ENCODE results near the gene SPP2.

The SPP2 gene

GRCh38 chr2:234050455-234051135 lies at the start of gene SPP2:
TSS of gene SPP2 (plus strand) at chr2:234050702. CDS start at chr2:234050787, 85 bp downstream.
- DNase-seq (ENCODE audit: low spot score): no peak

GRCh38 chr2:234001380-234002160 lies 48.9 kb upstream of the SPP2 start:
- no peak for DNase-seq (ENCODE audit: low spot score)

- DNase-seq (ENCODE audit: low spot score): no peak
These were observed 48.2 kb upstream of the SPP2 start for GRCh38 chr2:234002281-234002680.

- DNase-seq (ENCODE audit: low spot score): no peak
These were observed 46.4 kb upstream of the SPP2 start for GRCh38 chr2:234003972-234004617.

GRCh38 chr2:234005126-234005525 lies 45.4 kb upstream of the SPP2 start:
- no peak for DNase-seq (ENCODE audit: low spot score)

GRCh38 chr2:234006501-234006900 lies 44.0 kb upstream of the SPP2 start:
- no peak for DNase-seq (ENCODE audit: low spot score)

- DNase-seq (ENCODE audit: low spot score): no peak
These were observed 36.1 kb upstream of the SPP2 start for GRCh38 chr2:234014427-234014826.

- no peak for DNase-seq (ENCODE audit: low spot score)
These were observed 34.6 kb upstream of the SPP2 start for GRCh38 chr2:234015861-234016260.

- no peak for DNase-seq (ENCODE audit: low spot score)
These were observed 30.6 kb upstream of the SPP2 start for GRCh38 chr2:234019896-234020295.

GRCh38 chr2:234020332-234020731 lies 30.2 kb upstream of the SPP2 start:
- DNase-seq (ENCODE audit: low spot score): no peak

GRCh38 chr2:234022424-234022823 lies 28.1 kb upstream of the SPP2 start:
- DNase-seq (ENCODE audit: low spot score): no peak

GRCh38 chr2:234024304-234024703 lies 26.2 kb upstream of the SPP2 start:
- no peak for DNase-seq (ENCODE audit: low spot score)

- DNase-seq (ENCODE audit: low spot score): peak; percentile 5
These were observed 25.0 kb upstream of the SPP2 start for GRCh38 chr2:234025466-234025865.

GRCh38 chr2:234025891-234026401 lies 24.6 kb upstream of the SPP2 start:
- DNase-seq (ENCODE audit: low spot score): no peak

- no peak for DNase-seq (ENCODE audit: low spot score)
These were observed 23.7 kb upstream of the SPP2 start for GRCh38 chr2:234026693-234027254.

GRCh38 chr2:234027641-234028040 lies 22.9 kb upstream of the SPP2 start:
- no peak for DNase-seq (ENCODE audit: low spot score)

- DNase-seq (ENCODE audit: low spot score): no peak
These were observed 21.3 kb upstream of the SPP2 start for GRCh38 chr2:234029150-234029733.

- no peak for DNase-seq (ENCODE audit: low spot score)
These were observed 19.3 kb upstream of the SPP2 start for GRCh38 chr2:234031207-234031606.

GRCh38 chr2:234032279-234032856 lies 18.1 kb upstream of the SPP2 start:
- no peak for DNase-seq (ENCODE audit: low spot score)

GRCh38 chr2:234033174-234033573 lies 17.3 kb upstream of the SPP2 start:
- DNase-seq (ENCODE audit: low spot score): no peak

GRCh38 chr2:234033885-234034284 lies 16.6 kb upstream of the SPP2 start:
- DNase-seq (ENCODE audit: low spot score): no peak

Measured in Ammon's horn (tissue), 1 donor.